ENCODE measurements around the gene DPPA4.

GRCh38 chr3:109328202-109328601 is 9.1 kb downstream of the DPPA4 start:
- TF ChIP-seq CTCF (IDR thresholded peaks at IDR 0.05) (no peak), POLR2A (IDR thresholded peaks at IDR 0.05) (no peak)
